ENCODE results near the gene CD79A.

CD79A gene

DNA sequence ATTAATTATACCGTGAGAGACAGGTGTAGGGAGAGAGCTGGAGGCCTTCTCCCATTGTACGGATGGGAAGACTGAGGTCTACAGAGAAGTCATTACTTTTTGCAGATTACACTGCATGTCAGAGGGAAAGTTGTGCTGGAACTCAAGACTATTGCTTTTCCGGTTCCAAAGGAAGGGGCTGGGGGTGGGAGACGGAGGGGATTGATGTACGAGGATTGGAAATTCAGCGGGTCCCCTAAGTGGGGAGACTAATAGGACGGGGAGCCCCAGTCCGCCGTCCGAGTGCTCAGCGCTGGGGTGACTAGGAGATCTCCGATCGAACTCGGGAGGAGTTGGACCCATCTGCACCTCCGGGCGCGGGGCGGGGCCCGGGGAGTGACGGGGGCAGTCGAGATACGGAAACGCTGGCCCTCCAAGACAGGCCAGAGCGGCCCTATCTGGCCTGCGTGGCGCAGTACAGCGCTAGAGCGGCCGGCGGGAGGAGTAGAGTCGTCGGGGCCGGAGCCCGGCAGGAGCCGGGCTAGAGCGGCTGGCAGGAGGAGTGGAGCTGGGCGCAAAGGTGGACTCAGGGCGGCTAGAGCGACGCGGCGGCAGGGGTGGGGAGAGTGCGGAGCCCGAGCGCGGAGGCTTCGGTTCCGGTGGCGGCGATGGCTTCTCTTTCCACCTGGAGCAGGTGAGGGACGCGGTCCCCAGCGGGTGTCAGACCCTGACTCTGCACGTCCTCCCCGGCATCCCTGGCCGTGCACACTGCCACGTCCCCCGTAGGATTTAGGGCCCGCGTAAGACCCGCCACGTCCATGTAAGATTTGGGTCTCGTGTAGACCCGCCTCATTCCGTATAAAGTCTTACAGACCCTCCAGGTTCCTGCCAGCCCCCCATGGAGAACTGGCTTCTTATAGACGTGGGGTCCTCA is 7.0 kb downstream of the CD79A start:
- DNase-seq (ENCODE audit: low spot score): peak; percentile 90

- DNase-seq (ENCODE audit: low spot score): peak; percentile 84
Measured at GRCh38 chr19:41886761-41887710, 10.0 kb downstream of the CD79A start.

DNA sequence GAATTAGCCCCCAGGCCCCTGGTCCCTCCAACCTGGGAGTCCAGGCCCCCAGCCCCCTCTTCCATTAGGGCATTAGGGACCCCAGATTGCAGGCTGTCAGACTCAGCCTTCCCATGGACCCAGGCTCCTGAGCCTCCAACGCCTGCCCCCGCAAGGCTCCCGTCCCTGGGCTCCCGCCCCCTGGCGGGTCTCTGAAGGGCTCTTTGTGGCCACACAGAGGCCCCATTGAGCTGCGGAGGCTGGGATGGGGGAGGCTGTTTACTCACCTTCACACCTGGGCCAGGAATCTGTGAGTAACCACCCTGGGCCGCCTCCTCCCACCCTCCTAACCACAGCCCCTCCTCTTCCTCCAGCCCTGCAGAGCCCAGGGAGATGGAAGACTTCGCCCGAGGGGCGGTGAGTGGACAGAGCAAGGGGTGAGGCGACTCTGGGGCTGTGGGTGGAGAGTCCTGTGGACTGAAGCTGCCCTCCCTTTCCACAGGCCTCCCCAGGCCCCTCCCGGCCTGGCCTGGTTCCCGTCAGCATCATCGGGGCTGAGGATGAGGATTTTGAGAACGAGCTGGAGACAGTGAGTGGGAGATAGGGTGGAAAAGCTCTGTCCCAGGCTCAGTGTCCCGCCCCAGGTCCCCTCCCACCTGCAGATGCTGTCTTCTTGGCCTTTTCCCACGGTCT is 10.8 kb downstream of the CD79A start:
- DNase-seq (ENCODE audit: low spot score): peak; percentile 88

DNA sequence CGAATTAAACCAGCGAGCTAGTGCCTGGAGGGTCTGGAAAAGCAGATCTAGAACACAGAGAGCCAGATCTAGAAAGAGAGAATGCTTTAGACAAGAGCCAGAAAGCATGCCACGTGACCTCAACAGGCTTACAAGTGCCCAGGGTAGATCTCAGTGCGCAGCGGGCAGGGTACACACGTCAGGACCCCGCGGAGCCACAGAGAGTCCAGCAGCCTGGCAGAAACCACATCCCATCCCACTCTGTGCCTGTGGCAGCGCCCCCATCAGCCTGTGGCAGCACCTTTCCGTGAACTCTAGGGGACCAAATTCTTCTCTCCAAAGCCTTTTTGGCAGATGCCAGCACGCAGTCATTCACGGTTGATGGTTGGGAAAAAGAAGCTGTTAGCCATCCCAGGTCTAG is 11.8 kb downstream of the CD79A start:
- DNase-seq (ENCODE audit: low spot score): no peak

DNA sequence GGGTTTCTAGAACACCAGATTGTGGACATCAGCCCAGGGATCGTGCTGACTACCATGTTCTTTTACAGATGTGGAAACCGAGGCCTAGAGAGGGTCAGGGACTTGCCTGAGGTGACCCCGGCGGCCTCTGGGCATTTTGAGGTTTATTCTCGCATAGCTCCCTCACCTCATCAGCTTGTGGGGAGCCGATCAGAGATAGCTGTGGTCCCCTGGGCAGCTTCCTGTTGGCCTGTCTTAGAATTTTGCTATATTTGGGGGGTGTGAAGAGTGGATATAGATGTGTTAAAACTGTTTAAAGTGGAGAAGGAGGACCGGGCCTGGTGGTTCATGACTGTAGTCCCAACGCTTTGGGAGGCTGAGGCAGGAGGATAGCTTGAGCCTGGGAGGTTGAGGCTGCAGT is 12.8 kb downstream of the CD79A start:
- no peak for DNase-seq (ENCODE audit: low spot score)

- no peak for DNase-seq (ENCODE audit: low spot score)
Measured at GRCh38 chr19:41890936-41891335, 13.9 kb downstream of the CD79A start.

DNA sequence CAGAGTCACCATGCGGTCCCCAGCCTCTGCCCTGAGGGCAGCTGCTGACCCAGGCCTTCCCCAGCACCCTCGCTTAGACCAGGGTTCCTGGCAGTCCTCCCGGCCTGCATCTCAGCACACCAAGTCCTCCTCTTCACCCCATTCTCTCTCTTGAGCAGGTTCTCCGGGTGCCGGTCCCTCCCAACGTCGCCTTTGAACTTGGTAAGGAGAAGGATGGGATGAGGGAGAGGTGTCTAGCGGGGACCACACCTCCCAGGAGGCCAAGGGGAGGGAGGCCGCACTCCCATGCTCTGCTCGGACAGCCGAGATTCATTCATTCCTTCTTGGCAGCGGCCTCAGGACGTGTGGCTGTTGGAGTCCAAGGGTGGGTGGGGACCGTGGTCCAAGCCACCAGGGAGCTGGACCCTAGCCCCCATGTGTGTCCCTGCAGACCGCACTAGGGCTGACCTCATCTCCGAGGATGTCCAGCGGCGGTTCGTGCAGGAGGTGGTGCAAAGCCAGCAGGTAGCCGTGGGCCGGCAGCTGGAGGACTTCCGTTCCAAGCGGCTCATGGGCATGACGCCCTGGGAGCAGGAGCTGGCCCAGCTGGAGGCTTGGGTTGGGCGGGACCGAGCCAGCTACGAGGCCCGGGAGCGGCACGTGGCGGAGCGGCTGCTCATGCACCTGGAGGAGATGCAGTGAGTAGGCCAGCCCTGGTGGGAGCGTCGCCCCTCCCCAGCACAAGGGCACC is 15.3 kb downstream of the CD79A start:
- no peak for DNase-seq (ENCODE audit: low spot score)

DNA sequence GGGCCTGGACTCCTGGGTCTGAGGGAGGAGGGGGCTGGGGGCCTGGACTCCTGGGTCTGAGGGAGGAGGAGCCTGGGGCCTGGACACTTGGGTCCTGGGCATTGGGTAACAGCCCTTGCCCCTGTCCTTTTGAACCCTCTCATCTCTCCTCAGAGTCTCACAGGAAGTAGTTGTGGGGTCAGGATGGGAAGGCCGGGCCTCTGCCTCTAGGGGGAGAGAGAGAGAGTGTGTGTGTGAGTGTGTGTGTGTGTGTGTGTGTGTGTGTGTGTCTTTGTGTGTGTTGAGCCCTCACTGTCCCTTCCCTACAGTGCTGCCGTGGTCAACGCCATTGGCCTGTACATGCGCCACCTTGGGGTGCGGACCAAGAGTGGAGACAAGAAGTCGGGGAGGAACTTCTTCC is 16.8 kb downstream of the CD79A start:
- DNase-seq (ENCODE audit: low spot score): no peak

- DNase-seq (ENCODE audit: low spot score): no peak
Measured at GRCh38 chr19:41894350-41894749, 17.3 kb downstream of the CD79A start.

DNA sequence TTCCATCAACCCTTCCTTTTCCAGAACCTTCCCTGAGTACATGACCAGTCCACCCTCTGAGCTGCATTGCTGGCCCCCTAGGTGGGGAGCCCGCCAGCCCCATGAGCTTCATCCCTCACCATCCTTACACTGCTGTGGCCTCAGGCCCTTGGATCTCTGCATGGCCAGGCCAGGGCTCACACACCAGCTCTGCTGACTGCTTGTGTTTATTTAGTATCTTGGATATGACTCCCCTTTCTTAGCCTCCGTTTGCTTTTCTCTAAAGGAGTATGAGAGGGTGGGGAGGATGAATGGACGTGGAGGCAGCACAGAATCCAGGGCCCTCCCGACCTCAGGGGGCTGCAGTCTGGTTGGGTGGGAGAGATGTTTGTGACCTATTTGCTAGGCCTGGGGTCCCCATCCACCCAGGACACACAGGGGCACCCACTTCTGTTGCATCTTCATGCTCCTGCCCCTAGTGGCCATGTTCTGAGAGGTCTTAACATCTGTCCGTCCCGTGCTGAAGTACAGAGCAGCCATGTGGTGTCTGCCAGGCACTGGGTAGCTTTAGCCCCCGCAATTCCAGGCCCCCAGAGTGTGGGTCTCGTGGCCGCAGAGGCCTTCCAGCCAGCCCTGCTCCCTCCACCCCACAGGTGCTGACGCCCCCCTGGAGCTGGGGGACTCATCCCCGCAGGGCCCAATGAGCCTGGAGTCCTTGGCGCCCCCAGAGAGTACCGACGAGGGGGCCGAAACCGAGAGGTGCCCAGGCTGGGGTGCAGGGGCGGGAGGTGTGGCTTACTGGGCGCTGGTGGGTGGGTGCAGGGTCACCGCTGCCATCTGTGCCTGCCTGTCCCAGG is 18.9 kb downstream of the CD79A start:
- no peak for DNase-seq (ENCODE audit: low spot score)

GRCh38 chr19:41896581-41896942 is 19.5 kb downstream of the CD79A start:
- no peak for DNase-seq (ENCODE audit: low spot score)

GRCh38 chr19:41897181-41897580 is 20.1 kb downstream of the CD79A start:
- no peak for DNase-seq (ENCODE audit: low spot score)

DNA sequence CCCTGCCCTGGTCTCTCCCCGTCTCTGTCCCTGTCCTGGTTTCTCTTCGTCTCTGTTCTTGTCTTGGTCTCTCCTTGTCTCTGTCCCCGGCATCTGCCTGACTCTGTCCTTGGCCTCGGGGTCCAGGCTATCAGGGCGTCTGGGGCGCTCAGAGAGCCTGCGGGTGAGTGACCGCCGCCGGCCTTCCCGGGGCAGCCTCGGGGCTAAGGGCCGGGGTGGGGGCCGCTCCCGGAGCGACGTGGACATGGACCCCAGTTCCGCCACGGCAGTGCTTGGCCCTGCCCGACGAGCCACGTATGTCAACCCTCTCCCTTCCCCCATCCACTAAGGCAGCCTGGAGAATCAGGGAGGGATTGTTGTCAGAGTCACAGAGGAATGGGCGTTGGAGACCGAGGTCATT is 20.7 kb downstream of the CD79A start:
- no peak for DNase-seq (ENCODE audit: low spot score)

DNA sequence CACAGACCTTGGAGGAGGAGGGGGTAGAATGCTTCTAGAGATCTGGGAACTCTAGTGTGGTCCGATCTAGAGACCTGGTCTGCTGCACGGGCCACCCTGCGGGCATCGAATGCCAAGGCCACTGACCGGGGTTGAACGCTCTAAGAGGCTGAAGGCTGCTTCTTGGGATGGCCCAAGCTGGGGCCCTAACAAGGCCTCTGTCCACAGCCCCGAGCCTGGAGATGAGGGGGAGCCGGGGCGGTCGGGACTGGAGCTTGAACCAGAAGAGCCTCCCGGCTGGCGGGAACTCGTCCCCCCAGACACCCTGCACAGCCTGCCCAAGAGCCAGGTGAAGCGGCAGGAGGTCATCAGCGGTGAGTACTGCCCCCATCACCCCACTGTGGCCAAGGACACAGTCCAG is 21.2 kb downstream of the CD79A start:
- DNase-seq (ENCODE audit: low spot score): no peak

GRCh38 chr19:41901707-41902360 is 24.8 kb downstream of the CD79A start:
- no peak for DNase-seq (ENCODE audit: low spot score)

DNA sequence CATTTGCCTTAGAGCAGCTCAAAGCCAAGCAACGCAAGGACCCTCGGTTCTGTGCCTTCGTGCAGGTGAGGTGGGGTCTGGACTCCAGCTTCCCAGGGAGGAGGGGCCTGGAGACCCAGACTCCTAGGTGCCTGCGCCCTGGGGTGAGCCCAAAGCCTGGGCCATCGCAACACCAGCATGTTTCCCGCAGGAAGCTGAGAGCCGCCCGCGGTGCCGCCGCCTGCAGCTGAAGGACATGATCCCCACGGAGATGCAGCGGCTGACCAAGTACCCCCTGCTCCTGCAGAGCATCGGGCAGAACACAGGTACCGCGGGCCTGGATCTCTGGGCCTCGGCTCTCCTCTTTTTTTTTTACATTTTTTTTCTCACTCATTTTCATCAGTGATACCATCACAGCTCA is 25.5 kb downstream of the CD79A start:
- DNase-seq (ENCODE audit: low spot score): no peak

DNA sequence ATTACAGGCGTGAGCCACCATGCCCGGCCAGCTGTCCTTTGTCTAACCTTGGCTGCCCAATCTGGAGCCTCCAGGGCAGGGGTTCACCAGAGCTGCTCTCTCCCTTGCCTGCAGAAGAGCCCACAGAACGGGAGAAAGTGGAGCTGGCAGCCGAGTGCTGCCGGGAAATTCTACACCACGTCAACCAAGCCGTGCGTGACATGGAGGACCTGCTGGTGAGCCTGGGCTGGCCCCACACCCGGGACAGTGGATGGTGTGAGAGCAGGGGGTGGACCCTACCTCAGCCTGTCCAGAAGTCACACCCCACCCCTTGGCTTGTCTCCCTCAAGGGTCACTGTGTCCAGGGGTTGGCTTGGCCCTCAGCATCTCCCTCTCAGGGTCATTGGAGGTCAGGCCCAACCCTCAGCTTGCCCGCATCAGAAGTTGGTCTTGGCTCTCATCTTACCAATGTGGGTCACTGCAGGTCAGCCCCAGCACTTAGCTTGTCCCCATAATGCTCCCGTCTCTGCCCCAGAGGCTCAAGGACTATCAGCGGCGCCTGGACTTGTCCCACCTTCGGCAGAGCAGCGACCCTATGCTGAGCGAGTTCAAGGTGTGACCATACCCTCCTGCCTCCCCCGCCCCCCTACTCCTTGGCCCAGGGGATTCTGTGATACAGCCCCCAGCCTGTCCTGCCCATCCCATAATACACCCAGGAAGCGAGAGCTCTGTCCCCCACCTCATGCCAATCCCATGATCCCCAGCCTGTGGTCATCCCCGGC is 26.3 kb downstream of the CD79A start:
- DNase-seq (ENCODE audit: low spot score): no peak

- DNase-seq (ENCODE audit: low spot score): no peak
Measured at GRCh38 chr19:41904118-41904870, 27.2 kb downstream of the CD79A start.
